ENCODE results near the gene IGFBPL1. TPM values are rescaled to one million over a fixed set of nuclear protein-coding genes. Genes with fewer than 3 reads are reported as not detected.

IGFBPL1 gene
- total and polyA plus RNA-seq, 10 donors = not detected

GRCh38 chr9:38367898-38368297 lies 56.4 kb downstream of the IGFBPL1 start:
- H3K9me3 ChIP-seq = no peaks in the 10 kb centered on the region
- peaks cover 0 to 7% (median 0%) of the 10 kb centered on the region in 6 donors for H3K4me1 ChIP-seq
- H3K4me3 ChIP-seq = no peak overlapping the region
- H3K27ac ChIP-seq = no peak overlapping the region
- intact Hi-C loops (cut with DNase I; ENCODE audit: low total_unique reads) = loop anchor here (10.0 kb wide), 1 partner anchor 453 kb away; no protein-coding TSS in a partner anchor
- DNase-seq = no peak
- H3K36me3 ChIP-seq = no peaks in the 10 kb centered on the region
- H3K27me3 ChIP-seq (replicated peaks in 1 of 7) = no peaks in the 10 kb centered on the region
- TF ChIP-seq POLR2A (IDR thresholded peaks at IDR 0.05) = no peak
- no peak for TF ChIP-seq POLR2AphosphoS5 (IDR thresholded peaks at IDR 0.05)
- no peak for TF ChIP-seq CTCF (IDR thresholded peaks at IDR 0.05 in 8 of 11, conservative IDR thresholded peaks at IDR 0.05 in 3 of 11)

GRCh38 chr9:38363589-38363925 lies 60.7 kb downstream of the IGFBPL1 start:
- H3K4me1 ChIP-seq = peaks cover 0 to 11% (median 0%) of the 10 kb centered on the region in 6 donors
- 49 to 76% (median 62%) methylated on average over 5 of the region's 5 CpGs for WGBS, 5 donors
- TF ChIP-seq POLR2AphosphoS5 (IDR thresholded peaks at IDR 0.05) (no peak), CTCF (IDR thresholded peaks at IDR 0.05 in 8 of 11, conservative IDR thresholded peaks at IDR 0.05 in 3 of 11) (no peak), POLR2A (IDR thresholded peaks at IDR 0.05) (no peak)
- H3K27ac ChIP-seq = no peak overlapping the region
- no peak overlapping the region for H3K4me3 ChIP-seq
- H3K36me3 ChIP-seq = no peaks in the 10 kb centered on the region
- intact Hi-C loops (cut with DNase I; ENCODE audit: low total_unique reads) = loop anchor here (10.0 kb wide), 1 partner anchor 449 kb away; no protein-coding TSS in a partner anchor
- H3K9me3 ChIP-seq = no peaks in the 10 kb centered on the region
- H3K27me3 ChIP-seq (replicated peaks in 1 of 7) = no peaks in the 10 kb centered on the region
- DNase-seq = no peak

GRCh38 chr9:38362852-38363588 lies 61.2 kb downstream of the IGFBPL1 start:
- intact Hi-C loops (cut with DNase I; ENCODE audit: low total_unique reads) = loop anchor here (10.0 kb wide), 1 partner anchor 448 kb away; no protein-coding TSS in a partner anchor
- peak overlapping the region in 1 of 8 donors; percentile 49 for H3K4me3 ChIP-seq
- DNase-seq = no peak
- 25 to 37% (median 31%) methylated on average over 20 to 21 of the region's 21 CpGs for WGBS, 5 donors
- no peaks in the 10 kb centered on the region for H3K9me3 ChIP-seq
- no peak for TF ChIP-seq POLR2AphosphoS5 (IDR thresholded peaks at IDR 0.05)
- TF ChIP-seq POLR2A (IDR thresholded peaks at IDR 0.05) = no peak
- peak in 10 of 11 experiments; percentile 11 to 58 (median 34) for TF ChIP-seq CTCF (IDR thresholded peaks at IDR 0.05 in 8 of 11, conservative IDR thresholded peaks at IDR 0.05 in 3 of 11)
- H3K27me3 ChIP-seq (replicated peaks in 1 of 7) = no peaks in the 10 kb centered on the region
- no peaks in the 10 kb centered on the region for H3K36me3 ChIP-seq
- H3K27ac ChIP-seq = no peak overlapping the region
- peaks cover 0 to 11% (median 0%) of the 10 kb centered on the region in 6 donors for H3K4me1 ChIP-seq

- intact Hi-C loops (cut with DNase I; ENCODE audit: low total_unique reads) = loop anchor here (10.0 kb wide), 1 partner anchor 447 kb away; no protein-coding TSS in a partner anchor
- Histone ChIP-seq H3K4me1 (peaks cover 0 to 11% (median 0%) of the 10 kb centered on the region in 6 donors), H3K36me3 (no peaks in the 10 kb centered on the region), H3K4me3 (no peak overlapping the region), H3K9me3 (no peaks in the 10 kb centered on the region), H3K27me3 (replicated peaks in 1 of 7) (no peaks in the 10 kb centered on the region), H3K27ac (no peak overlapping the region)
- no peak for DNase-seq
- WGBS, 5 donors = 78 to 89% (median 86%) methylated on average over 6 of the region's 6 CpGs
- no peak for TF ChIP-seq POLR2AphosphoS5 (IDR thresholded peaks at IDR 0.05)
- TF ChIP-seq POLR2A (IDR thresholded peaks at IDR 0.05) = no peak
- no peak for TF ChIP-seq CTCF (IDR thresholded peaks at IDR 0.05 in 8 of 11, conservative IDR thresholded peaks at IDR 0.05 in 3 of 11)
These were observed 62.8 kb downstream of the IGFBPL1 start for GRCh38 chr9:38361473-38361850.

All from spleen (tissue), 11 donors.